MM.1S (cell line): ENCODE results near the gene IHH.

Experiments used
- EZH2 ChIP-seq: fragments of 300-600 bp; sonication (generic); optimal IDR thresholded peaks from 2 replicates; pipeline ENCODE3; 2017; ENCODE audit warnings: low read depth, mild to moderate bottlenecking, antibody characterized with exemption, low read length, mixed read lengths
- TF ChIP-seq, protein P1 (sequence below): fragments of 300-600 bp; sonication (generic); IDR thresholded peaks from 2 replicates; pipeline ENCODE4 v1.5.1; 2016; ENCODE audit warnings: antibody characterized with exemption, low read length, mixed read lengths

DNA sequence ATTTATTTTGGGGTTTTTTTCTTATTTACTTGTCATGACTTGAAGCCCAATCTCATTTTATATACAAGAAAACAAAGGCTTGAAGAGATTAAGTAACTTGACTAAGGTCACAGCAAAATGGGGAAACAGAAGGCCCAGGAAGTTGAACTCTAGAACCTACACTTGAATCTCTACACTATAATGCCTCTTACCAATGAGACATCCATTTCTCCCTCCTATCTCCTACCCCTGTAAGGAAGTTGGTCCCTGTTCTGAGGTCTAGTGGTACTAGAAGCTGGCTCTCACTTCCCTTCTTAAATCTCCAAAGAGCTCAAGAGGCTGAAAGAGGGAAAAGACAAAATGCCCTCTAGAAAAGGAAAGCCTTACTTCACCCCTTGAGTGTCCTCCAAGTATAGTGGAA lies 25.5 kb upstream of the IHH start:
- TF ChIP-seq, protein P1, sequence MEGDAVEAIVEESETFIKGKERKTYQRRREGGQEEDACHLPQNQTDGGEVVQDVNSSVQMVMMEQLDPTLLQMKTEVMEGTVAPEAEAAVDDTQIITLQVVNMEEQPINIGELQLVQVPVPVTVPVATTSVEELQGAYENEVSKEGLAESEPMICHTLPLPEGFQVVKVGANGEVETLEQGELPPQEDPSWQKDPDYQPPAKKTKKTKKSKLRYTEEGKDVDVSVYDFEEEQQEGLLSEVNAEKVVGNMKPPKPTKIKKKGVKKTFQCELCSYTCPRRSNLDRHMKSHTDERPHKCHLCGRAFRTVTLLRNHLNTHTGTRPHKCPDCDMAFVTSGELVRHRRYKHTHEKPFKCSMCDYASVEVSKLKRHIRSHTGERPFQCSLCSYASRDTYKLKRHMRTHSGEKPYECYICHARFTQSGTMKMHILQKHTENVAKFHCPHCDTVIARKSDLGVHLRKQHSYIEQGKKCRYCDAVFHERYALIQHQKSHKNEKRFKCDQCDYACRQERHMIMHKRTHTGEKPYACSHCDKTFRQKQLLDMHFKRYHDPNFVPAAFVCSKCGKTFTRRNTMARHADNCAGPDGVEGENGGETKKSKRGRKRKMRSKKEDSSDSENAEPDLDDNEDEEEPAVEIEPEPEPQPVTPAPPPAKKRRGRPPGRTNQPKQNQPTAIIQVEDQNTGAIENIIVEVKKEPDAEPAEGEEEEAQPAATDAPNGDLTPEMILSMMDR, result no peak
- no peak for TF ChIP-seq EZH2
